Activated CD4-positive, alpha-beta T cell treated with anti-CD3 and anti-CD28 coated beads, Interleukin-2, Interleukin-4, amounts not matched to agents 100 ng/mL and 50 ng/mL, durations not matched to agents 16 hours and 8 hours (primary cell): ENCODE measurements around the gene ZSCAN10.
"Not testable (repeated sequence)": the region's sequence is repeated elsewhere in the genome, so short reads cannot be mapped to it uniquely, and the experiment has no call there.

Experiments used
- DNase-seq: peaks from one replicate; pipeline ENCODE4 v3.0.0-alpha.2; 2020; ENCODE audit warnings: low spot score

The ZSCAN10 gene

GRCh38 chr16:3063625-3064386 lies 35.3 kb downstream of the ZSCAN10 start:
- DNase-seq, result no peak

DNA sequence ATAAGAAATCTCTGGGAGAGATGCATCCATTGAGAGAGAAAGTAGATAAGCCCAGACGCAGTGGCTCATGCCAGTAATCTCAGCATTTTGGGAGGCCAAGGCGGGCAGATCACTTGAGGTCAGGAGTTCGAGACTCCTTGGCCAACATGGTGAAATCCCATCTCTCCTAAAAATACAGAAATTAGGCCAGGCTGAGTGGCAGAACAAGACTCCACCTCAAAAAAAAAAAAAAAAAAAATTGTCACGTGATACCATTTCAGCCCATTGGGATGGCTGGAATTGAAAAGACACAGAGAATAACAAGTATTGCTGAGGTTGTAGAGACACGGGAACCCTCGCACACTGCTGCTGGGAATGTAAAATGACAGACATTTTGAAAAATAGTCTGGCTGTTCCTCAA lies 36.5 kb downstream of the ZSCAN10 start:
- no peak for DNase-seq

GRCh38 chr16:3060339-3061127 lies 38.6 kb downstream of the ZSCAN10 start:
- DNase-seq, result no peak

- DNase-seq, result no peak
These were observed 39.3 kb downstream of the ZSCAN10 start for GRCh38 chr16:3059723-3060242.

- DNase-seq, result peak; percentile 92
These were observed 39.9 kb downstream of the ZSCAN10 start for GRCh38 chr16:3059041-3059722.

DNA sequence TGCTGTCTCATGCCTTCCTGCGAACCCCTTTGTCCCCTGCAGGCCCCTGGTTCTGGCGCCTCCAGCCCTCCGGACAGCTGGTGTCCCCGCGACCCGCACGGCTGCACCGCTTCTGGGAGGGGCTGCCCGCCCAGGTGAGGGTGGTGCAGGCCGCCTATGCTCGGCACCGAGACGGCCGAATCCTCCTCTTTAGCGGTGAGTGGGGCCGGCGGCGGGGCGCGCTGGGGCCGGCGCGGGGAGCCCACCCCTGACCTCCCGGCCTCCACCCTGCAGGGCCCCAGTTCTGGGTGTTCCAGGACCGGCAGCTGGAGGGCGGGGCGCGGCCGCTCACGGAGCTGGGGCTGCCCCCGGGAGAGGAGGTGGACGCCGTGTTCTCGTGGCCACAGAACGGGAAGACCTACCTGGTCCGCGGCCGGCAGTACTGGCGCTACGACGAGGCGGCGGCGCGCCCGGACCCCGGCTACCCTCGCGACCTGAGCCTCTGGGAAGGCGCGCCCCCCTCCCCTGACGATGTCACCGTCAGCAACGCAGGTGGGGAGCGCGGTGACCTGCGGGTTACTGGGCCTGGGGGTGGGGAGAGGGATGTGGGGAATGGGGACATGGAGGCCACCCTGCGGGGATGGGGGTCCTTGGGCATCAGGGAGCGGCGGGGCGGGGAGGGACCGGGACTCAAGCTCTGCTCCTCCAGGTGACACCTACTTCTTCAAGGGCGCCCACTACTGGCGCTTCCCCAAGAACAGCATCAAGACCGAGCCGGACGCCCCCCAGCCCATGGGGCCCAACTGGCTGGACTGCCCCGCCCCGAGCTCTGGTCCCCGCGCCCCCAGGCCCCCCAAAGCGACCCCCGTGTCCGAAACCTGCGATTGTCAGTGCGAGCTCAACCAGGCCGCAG lies 40.7 kb downstream of the ZSCAN10 start:
- no peak for DNase-seq

DNA sequence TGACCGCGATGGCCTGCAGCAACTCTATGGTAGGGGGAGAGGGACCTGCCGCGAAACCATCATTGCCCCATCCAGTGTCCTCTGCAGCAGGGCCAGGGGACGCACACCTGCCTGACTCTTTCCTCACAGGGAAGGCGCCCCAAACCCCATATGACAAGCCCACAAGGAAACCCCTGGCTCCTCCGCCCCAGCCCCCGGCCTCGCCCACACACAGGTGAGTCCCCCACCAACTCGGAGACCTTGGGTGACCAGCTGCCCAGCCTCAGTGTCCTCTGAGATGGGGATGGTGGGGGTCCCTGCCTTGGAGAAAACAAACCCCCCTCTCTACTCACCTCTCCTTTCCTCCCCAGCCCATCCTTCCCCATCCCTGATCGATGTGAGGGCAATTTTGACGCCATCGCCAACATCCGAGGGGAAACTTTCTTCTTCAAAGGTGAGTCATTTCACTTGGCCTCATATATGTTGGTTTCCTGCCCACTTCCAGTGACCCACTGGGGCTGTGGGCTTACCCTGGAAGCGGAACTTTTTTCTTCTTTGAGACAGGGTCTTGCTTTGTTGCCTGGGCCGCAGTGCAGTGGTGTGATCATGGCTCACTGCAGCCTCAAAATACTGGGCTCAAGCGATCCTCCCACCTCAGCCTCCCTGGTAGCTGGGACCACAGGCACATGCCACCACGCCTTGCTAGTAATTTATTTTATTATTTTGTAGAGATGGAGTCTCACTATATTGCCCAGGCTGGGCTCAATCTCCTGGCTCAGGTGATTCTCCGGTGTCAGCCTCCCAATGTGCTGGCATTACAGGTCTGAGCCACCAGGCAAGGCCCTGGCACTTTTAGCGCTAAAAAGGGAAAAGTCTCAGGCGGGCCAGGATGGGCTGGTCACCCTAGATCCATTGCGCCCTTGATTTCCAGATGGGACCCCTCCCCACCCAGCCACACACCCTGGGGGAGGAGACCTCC lies 41.6 kb downstream of the ZSCAN10 start:
- DNase-seq, result no peak

GRCh38 chr16:3056336-3057180 lies 42.5 kb downstream of the ZSCAN10 start:
- DNase-seq, result no peak

DNA sequence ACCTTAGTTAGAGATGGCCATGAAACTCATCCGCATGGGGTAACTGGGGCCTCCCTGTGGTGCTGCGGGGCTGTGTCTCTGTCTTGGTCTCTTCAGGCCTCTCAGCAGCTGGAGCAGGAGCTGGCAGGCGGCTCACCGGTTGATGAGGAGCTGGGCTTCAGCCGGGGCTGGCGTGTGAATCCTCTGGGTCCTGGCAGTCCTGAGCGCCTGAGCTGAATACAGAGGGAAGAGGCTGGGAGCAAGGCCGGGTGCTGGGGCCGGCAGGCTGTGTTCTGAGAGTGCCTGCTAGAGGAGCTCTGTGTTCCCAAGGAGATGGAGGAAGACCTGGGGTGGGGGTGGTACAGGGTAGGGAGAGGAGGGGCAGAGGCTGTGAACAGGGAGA lies 43.4 kb downstream of the ZSCAN10 start:
- not testable (repeated sequence) for DNase-seq

GRCh38 chr16:3054965-3055733 lies 43.9 kb downstream of the ZSCAN10 start:
- peak; percentile 84 for DNase-seq

DNA sequence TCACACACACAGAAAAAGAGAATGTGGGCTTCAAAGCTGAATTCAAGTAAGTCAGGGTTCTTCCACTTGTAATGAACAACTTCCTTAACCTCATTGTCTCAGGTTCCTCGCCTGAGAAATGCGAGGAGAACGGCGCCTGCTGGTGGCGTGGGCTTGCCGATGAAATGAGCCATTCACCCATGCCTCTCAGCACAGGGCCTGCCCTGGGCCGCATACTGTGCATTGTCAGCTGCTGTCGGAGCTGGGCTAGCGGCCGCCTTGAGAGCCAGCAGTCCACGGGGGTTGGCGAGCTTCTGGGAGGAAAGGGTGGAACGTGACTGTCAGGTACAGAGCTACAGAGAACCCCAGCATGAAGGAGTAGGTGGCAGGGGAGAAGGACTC lies 45.8 kb downstream of the ZSCAN10 start:
- not testable (repeated sequence) for DNase-seq

GRCh38 chr16:3052571-3053329 lies 46.3 kb downstream of the ZSCAN10 start:
- not testable (repeated sequence) for DNase-seq

GRCh38 chr16:3051494-3051893 lies 47.6 kb downstream of the ZSCAN10 start:
- DNase-seq, result no peak

- DNase-seq, result no peak
These were observed 48.1 kb downstream of the ZSCAN10 start for GRCh38 chr16:3051009-3051408.

GRCh38 chr16:3050487-3050886 lies 48.6 kb downstream of the ZSCAN10 start:
- DNase-seq, result no peak

GRCh38 chr16:3049921-3050481 lies 49.1 kb downstream of the ZSCAN10 start:
- DNase-seq, result no peak

DNA sequence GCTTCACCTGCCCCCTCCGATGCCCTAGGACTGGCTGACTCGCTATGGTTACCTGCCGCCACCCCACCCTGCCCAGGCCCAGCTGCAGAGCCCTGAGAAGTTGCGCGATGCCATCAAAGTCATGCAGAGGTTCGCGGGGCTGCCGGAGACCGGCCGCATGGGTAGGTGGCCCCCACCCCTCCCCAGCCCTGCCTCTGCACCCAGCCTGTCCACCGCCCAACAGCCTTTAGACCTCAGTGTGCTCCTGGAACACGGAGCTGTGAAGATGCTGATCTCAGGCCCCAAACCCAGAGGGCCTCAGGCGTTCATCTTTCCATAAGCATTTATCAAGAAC lies 51.7 kb downstream of the ZSCAN10 start:
- no peak for DNase-seq
